Tibial nerve (tissue), 4 donors: ENCODE results near the gene PPP4R3B.

Experiments used
- CTCF ChIP-seq, 5 experiments: fragments of 200-600 bp in 3 of 5; fragments of 450-650 bp in 2 of 5; sonication (generic) in 3 of 5; IDR thresholded peaks; one replicate each; pipeline ENCODE4 v1.5.1; 2016 to 2019; ENCODE audit warnings: antibody characterized with exemption in 5 of 5, mild to moderate bottlenecking in 3 of 5, moderate library complexity in 2 of 5
- EP300 ChIP-seq, 2 donors: sonication (generic); formaldehyde crosslinking; IDR thresholded peaks; one replicate each; pipeline ENCODE4 v1.6.1; 2017; ENCODE audit warnings: antibody characterized with exemption in 2 of 2, mild to moderate bottlenecking in 1 of 2

GRCh38 chr2:55610954-55611743 lies 6.3 kb downstream of the PPP4R3B start:
- TF ChIP-seq CTCF (IDR thresholded peaks at IDR 0.05) (no peak), EP300 (IDR thresholded peaks at IDR 0.05) (no peak)
